ENCODE measurements around the gene TMEM167B.
"Not testable (repeated sequence)": the region's sequence is repeated elsewhere in the genome, so short reads cannot be mapped to it uniquely, and the experiment has no call there.

TMEM167B gene

DNA sequence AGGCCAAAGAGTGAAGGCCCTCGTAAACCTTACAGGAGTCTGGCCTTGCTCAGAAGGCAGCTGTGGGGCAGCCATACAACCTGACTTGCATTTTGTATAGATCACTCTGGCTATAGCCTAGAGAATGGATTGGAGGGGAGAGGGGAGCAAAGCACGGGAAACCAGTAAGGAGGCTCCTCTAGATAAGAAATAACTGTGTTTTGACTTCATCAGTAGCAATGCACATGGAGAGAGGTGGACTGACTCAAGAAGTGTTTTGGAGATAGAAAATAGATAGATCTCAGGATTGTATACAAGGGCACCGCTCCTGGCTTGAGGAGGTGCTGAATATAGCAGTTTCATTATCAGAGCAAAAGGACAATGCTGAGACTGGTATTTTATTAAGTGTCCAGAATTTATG is 49.8 kb downstream of the TMEM167B start:
- in situ Hi-C loops (cut with HindIII; ENCODE audit: low pct_ligation_motif_present, low pct_unique_long_range_greater_than_20kb, low sequenced_read_pairs): no loop called here
- DNase-seq: no peak

DNA sequence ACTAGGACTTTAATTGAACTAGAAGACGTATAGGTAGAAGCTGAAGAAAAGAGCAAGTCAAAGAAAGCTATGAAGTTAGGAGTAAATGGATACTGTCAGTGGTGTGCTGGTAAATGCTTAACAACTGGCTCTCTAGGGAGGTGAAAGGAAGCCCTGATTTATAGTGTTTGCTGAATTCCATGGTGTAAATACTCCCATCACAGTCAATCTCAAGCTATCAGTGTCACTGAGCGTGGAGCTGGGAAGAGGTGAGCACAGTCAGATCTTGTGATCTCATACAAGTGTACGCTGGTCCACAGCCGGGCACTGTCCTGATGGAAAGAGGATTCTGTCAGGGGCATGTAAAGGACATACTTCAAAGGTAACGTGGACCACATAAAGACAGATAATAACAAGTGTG is 51.7 kb downstream of the TMEM167B start:
- no peak for DNase-seq
- in situ Hi-C loops (cut with HindIII; ENCODE audit: low pct_ligation_motif_present, low pct_unique_long_range_greater_than_20kb, low sequenced_read_pairs): no loop called here

DNA sequence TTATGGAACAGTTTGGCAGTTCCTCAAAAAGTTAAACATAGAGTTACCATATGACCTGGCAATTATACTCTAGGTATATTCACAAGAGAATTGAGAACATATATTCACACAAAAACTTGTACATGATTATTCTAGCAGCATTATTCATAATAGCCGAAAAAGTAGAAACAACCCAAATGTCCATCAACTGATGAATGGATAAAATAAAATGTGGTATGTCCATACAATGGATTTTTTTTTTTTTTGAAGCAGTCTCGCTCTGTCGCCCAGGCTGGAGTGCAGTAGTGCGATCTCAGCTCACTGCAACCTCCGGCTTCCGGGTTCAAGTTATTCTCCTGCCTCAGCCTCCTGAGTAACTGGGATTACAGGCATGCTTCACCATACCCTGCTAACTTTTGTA is 52.2 kb downstream of the TMEM167B start:
- in situ Hi-C loops (cut with HindIII; ENCODE audit: low pct_ligation_motif_present, low pct_unique_long_range_greater_than_20kb, low sequenced_read_pairs); DNase-seq: not testable (repeated sequence)
